GM21447 (cell line): ENCODE data around the gene SLC34A1.

Experiments
- ATAC-seq: cut with Tn5 transposase; IDR thresholded peaks from one replicate; pipeline ENCODE4 v1.9.1; 2021; ENCODE audit not compliant: unreplicated experiment

Gene SLC34A1

GRCh38 chr5:177430140-177430951 lies 46.1 kb downstream of the SLC34A1 start:
- no peak for ATAC-seq

GRCh38 chr5:177430972-177431316 lies 46.7 kb downstream of the SLC34A1 start:
- no peak for ATAC-seq

- peak; percentile 42 for ATAC-seq
Observed at GRCh38 chr5:177431317-177432142, 47.3 kb downstream of the SLC34A1 start.

GRCh38 chr5:177432143-177432838 lies 48.1 kb downstream of the SLC34A1 start:
- no peak for ATAC-seq

GRCh38 chr5:177432839-177433657 lies 48.8 kb downstream of the SLC34A1 start:
- no peak for ATAC-seq

GRCh38 chr5:177433658-177434217 lies 49.5 kb downstream of the SLC34A1 start:
- no peak for ATAC-seq

GRCh38 chr5:177434437-177434836 lies 50.2 kb downstream of the SLC34A1 start:
- ATAC-seq, result no peak

GRCh38 chr5:177434942-177435738 lies 50.9 kb downstream of the SLC34A1 start:
- no peak for ATAC-seq

- ATAC-seq, result no peak
Observed at GRCh38 chr5:177435847-177436536, 51.8 kb downstream of the SLC34A1 start.

GRCh38 chr5:177437623-177438022 lies 53.4 kb downstream of the SLC34A1 start:
- no peak for ATAC-seq

GRCh38 chr5:177438468-177438867 lies 54.2 kb downstream of the SLC34A1 start:
- ATAC-seq, result no peak

- ATAC-seq, result no peak
Observed at GRCh38 chr5:177439518-177440053, 55.4 kb downstream of the SLC34A1 start.

- ATAC-seq, result no peak
Observed at GRCh38 chr5:177440211-177440989, 56.2 kb downstream of the SLC34A1 start.

- ATAC-seq, result no peak
Observed at GRCh38 chr5:177440990-177441780, 57.0 kb downstream of the SLC34A1 start.

GRCh38 chr5:177442066-177442826 lies 58.0 kb downstream of the SLC34A1 start:
- ATAC-seq, result no peak
